HG02884 (cell line): ENCODE measurements around the gene LHFPL3.
"Not testable (repeated sequence)": the region's sequence is repeated elsewhere in the genome, so short reads cannot be mapped to it uniquely, and the experiment has no call there.

ENCODE experiments used
- ATAC-seq: cut with Tn5 transposase; IDR thresholded peaks from one replicate; pipeline ENCODE4 v1.9.1; 2021; ENCODE audit warnings: mild to moderate bottlenecking, moderate library complexity; ENCODE audit not compliant: unreplicated experiment

Gene LHFPL3

DNA sequence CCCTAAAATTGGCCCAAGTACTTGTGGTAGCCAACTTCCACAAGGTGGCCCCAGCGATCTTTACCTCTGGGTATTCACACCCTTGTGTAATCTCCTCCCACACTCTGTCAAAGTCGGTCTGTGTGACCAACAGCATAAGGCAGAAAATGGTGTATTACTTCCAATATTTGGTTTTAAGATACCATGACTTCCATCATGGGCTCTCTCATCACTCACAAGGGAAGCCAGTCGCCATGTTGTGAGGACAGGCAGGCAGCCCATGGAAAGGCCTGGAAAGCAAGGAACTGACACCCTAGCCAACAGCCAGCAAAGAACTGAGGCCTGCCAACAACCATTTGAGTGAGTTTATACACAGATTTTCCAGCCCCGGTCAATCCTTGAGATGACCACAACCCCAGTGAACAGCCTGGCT is 594.6 kb downstream of the LHFPL3 start:
- ATAC-seq: peak; percentile 97

DNA sequence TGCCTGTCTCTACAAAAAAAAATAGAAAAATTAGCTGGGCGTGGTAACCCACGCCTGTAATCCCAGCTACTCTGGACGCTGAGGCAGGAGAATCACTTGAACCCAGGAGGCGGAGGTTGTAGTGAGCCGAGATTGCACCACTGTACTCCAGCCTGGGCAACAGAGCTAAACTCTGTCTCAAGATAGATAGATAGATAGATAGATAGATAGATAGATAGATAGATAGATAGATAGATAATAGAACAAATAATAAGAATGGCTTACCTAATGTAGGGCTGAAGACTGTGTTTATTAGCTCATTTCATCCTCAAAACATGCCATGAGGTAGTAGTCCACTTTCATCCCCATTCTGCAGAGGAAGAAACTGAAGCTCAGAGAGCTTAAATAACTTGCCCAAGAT is 597.8 kb downstream of the LHFPL3 start:
- not testable (repeated sequence) for ATAC-seq

DNA sequence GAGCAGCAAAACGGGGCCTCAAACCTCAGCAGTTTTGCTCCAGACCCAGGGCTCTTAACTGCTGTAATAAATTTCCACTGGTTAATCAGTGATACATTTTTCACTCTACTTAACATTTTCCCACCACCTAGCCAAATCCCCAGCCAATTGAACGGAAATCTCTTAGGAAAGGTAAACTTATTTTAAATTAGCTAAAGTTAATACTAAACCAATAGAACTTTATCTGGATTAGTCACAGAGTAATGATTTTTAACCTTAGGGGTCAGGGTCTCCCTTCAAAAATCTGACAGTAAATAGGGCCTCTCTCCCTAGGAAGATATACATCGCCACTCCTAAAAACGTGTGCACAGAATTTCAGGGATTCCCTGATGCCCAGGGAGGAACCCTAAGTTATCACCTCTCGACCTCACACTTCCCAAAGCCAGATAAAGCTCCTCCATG is 598.2 kb downstream of the LHFPL3 start:
- ATAC-seq: no peak

DNA sequence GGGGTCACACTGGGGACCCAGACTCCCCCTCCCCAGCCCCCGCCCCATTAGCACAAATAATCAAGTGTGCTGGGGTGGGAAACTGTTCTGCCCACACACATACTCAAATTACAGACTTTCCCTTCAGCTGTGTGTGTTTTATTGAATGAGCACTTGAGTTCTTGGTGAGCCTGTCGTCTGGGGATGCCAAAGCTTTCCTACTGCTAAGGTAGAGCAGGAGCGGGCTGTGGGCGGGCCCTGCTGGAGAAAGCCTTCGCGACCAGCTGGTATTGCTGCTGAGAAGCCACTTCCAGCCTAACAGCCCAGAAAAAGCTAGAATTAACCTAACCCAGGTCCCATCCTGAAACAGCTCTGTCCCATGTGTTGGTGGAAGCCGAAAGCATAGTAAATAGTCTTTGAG is 598.7 kb downstream of the LHFPL3 start:
- no peak for ATAC-seq

DNA sequence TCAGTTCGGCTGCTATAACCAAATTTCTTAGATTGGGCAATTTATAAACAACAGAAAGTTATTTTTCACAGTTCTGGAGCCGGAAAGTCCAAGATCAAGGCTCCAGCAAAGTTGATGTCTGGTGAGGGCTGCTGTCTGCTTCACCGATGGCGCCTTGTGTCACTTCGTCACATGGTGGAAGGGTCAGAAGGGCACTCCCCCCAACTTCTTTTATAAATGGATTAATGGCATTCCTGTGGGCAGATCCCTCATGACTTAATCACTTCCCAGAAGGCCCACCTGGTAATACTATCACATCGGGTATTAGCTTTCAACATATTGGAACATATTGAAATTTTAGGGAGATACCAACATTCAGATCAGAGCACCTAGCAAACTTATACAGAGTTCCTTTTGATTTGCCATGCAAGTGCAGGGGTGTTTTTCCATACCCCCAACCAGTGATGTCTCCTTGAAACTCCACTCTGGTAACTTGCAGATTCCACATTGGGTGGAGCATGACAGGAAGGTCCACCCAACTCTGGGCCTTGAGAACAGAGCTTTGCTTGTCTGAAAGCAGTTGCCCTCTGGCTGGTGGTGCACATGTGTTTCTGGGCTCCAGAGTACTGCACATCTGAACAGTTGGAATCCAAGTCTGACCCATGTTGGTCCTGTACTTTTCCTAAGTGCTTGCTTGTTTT is 600.5 kb downstream of the LHFPL3 start:
- no peak for ATAC-seq

DNA sequence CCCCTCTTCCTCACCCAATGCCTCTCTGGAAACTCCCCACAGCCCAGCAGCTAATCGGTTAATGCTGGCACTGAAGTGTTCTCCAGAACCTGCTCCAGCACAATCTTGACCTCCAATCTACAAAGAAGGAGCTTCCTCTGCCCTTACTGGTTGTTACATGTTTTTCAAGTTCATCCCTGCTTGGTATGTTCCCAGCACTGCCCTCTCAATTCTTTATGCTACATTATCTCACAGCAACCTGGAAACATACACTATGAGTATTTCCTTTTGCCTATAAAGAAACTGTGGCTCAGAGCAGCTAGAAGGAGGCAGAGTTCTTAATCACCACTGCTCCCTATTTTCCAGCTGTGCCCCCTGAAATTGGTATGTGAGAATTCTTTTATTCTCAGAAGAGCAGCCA is 601.5 kb downstream of the LHFPL3 start:
- no peak for ATAC-seq

DNA sequence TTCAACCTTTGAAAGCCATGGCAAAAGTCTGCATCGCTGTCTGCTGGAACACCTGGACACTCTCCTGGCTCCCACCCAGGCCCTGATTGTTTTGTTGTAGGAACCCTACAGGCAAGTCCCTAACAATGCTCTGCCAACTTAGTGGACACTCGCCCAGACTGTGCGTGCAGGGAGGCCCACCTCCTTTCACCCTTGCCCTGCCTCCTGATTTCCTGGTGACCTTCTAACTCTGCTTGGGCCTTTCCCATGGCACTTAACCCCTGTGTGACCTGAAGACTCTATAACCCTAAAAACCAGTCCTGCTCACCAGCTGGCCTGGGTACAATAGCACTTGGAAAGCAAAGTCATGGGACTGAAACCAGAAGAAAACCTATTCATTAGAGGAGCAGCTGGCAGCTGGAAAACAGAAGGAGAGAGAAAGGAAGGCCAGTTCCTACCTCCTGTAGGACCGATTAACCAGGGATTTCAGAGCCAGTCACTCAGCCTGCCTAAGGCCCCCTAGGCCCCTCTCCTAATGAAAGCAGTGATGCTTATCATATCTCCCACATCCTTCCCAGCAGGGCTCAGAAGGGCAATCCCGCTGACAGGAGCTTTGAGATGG is 602.9 kb downstream of the LHFPL3 start:
- ATAC-seq: no peak

DNA sequence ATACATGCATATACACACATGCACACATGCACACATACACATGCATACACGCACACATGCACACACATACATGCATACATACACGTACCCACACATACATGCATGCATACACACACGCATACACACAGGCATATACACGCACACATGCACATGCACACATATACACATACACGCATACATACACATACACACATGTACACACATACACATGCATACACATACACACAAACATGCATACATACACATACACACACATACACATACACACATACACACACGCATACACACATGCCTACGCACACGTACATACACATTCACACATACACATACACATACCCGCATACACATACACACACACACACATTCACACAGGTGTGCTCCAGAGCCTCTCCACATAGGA is 604.6 kb downstream of the LHFPL3 start:
- ATAC-seq: no peak

DNA sequence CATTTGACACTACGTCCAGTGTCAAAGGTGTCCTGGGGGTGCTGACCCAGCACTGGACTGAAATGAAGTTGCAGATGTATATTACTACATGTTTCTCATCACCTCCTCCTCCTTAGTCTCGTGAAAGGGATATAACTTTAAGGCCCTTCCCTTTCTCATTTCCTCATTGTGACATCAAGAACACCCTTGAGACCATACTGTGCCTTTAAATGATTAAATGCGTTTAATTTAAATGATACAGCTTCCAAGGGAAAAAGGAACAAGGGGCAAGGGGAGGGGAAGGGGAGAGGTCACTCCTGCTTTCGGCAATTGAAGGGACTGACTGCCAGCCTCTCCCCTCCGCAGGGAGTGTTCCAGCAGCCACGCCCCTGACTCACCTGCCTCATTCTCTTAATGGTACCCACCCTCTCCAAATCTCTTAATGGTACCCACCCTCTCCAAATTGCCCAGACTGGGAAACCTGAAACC is 605.2 kb downstream of the LHFPL3 start:
- no peak for ATAC-seq

DNA sequence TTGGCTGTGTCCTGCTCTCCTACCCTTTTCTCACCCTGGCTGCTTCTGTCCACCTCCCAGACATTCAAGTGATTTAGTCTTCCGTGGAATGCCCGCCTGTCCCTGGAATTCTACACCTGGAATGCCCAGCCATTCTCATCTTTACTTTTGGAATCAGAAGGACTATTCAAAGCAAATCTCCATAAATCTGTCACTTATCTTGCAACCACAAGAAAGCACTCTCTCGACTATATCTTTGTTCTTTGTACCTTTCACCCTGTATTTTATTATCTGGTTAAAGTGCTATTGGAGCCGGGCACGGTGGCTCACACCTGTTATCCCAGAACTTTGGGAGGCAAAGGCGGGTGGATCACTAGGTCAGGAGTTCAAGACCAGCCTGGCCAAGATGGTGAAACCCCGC is 606.3 kb downstream of the LHFPL3 start:
- no peak for ATAC-seq

DNA sequence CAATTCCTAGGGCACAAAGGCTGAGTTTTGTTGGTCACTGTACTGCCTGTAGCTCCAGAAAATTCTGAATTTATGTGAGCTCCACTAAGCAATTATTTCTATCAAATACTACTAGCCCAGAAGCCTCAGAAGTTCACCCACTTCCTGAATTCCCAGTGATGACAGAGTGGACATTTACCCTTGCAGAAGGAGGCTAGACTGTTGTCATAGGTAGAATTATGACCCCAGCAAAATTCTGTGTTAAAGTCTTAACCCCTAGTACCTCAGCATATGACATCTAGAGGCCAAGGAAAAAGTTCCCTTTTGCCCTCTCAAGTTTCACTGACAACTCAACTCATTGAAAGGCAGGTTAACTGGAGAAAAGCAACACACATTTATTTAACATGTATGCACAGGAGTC is 606.9 kb downstream of the LHFPL3 start:
- no peak for ATAC-seq

DNA sequence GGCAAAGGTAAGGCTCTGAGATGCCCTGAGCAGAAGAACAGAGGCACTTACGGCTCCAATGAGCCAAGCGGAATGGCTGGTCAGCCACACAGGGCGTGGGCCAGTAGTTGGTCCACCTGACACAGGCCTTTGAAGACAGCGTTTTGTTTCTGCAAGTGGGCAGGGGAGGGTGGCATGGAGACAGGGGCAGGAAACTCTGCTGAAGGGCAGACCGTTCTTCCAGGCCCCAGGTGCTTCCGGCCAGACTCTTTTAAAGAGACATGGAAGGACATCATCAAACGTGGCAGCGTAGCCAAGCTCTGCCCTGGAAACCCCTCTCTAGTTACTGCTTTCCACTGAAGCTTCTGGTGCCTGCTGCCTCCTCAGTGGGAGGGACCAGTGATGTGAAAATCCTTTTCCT is 608.1 kb downstream of the LHFPL3 start:
- no peak for ATAC-seq

DNA sequence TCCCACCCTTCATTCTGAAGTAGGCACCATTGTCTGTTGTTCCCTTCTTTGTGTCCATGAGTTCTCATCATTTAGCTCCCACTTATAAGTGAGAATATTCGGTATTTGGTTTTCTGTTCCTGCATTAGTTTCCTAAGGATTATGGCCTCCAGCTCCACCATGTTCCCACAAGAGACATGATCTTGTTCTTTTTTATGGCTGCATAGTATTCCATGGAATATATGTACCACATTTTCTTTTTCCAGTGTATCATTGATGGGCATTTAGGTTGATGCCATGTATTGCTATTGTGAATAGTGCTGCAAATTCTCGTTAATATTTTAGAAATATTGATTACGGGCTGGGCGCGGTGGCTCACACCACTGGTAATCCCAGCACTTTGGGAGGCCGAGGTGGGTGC is 609.1 kb downstream of the LHFPL3 start:
- not testable (repeated sequence) for ATAC-seq

DNA sequence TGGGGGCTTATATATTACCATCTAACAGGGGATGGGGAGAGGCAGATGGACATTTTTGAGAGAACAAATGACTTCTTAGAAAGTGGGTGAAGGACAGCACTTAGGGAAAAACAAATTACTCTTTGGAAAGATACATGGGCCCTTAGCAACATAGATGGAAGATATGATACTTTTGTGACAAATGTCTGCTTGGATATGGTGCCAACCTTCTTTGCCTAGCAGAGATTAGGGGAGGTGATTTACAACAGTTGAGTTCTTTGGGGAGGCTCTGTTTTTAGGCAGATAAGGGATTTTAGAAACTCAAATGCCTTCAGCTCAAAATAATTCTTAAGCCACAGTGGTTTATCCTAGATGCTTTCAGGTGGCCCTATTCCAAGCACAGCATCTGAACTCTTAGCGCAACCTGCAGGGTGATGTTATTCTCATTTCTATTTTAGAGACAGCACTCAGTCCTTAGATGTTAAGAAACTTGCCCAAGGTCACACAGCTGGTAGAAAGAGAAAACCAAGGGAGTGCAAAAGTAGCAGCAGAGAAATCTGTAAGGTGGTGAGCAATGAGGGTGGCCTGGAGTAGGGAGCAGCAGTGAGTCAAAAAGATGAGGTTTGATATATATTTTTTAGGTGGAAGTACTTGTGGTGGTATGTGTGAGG is 610.5 kb downstream of the LHFPL3 start:
- no peak for ATAC-seq

DNA sequence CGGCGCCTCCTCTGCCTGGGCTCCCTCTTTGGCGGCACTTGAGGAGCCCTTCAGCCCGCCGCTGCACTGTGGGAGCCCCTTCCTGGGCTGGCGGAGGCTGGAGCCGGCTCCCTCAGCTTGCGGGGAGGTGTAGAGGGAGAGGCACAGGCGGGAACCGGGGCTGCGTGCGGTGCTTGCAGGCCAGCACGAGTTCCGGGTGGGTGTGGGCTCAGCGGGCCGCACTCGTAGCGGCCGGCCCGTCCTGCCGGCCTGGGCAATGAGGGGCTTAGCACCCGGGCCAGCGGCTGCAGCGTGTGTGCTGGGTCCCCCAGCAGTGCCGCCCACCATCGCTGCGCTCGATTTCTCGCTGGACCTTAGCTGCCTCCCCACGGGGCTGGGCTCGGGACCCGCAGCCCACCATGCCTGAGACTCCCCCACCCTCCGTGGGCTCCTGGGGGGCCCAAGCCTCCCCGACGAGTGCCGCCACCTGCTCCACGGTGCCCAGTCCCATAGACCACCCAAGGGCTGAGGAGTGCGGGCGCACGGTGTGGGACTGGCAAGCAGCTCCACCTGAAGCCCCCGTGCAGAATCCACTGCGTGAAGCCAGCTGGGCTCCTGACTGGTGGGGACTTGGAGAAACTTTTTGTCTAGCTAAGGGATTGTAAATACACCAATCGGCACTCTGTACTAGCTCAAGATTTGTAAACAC is 611.8 kb downstream of the LHFPL3 start:
- no peak for ATAC-seq

DNA sequence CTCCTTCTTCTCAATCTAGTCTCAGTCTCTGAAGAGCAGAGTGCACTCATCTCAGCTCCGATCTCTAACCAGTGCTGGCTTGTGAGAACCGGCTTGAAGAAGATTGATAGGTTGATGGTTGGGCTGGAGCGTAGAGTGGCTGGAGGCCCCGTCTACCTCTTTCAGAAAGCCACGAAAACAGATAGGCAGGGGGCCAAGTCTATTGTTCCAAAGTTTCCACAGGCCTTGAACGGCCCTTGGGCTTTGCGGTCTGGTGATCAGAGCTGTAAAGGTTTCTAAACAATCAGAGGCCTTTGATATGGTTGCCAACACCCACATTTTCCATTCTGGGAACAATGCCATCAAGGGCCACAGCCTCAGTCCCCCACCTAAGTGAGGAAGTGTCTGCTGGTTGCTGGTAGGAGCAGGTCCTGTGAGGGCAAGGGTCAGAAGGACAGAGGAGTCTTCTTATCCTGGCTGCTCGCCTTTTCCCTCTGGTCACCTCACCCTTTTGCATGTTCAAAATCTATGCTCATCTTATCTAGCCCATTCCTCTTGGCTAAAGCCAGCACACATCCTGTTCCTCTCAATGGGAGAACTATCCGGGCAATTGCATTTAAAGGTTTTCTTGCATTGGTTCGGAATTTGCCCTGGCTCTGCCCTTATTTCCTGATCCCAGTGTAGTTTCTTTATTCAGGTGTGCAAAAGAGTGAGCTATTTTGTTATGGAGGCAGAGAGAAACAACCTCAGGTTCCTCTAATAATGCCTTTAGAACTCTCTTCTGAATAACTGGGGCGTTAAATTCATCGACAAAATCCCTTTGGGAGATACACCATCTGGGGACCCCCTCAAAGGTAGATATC is 615.3 kb downstream of the LHFPL3 start:
- ATAC-seq: peak; percentile 43

DNA sequence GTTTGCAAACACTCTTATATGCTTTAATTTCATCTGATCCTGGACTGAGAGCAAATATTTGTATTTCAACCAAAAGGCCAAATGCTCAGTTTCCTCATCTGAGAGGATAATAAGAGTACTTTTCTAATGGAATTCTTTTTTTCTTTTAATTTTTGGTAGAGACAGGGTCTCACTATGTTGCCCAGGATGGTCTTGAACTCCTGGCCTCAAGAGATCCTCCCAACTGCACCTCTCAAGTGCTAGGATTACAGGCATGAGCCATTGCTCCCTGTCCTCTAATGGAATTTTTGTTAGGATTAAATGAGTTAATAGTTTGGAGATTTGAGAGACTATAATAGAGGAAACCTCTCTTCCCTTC is 617.2 kb downstream of the LHFPL3 start:
- ATAC-seq: no peak

DNA sequence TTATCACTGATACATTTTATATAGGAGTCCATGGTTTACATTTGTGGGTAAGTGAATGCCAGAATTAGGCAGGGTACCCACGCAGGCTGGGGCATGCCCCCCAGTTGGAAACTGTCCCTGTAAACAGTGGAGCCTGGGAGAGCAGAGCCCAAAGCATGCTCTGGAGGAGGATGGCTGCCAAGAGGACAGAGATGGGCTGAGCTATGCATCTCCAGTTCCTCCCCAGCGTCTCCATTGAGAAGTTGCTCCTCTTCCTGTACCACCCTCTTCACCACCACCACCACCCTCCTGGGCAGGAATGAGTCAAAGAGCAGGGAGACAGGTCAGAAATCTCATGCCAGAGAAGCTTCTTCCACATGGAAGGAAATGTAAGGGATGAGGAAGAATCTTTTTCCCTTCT is 617.9 kb downstream of the LHFPL3 start:
- no peak for ATAC-seq

DNA sequence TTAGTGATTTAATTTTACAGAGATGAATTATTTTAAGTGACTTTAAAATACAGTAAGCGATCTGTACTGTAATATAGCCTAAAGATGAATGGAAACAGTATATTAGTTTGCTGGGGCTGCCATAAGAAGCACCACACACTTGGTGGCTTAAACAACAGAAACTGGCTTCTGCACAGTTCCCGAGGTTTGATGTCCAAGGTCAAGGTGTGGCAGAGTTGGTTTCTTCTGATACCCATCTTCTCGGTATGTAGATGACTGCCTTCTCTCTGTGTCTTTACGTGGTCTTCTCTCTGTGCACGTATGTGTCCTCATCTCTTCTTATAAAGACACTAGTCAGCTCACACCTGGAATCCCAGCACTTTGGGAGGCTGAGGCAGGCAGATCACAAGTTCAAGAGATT is 621.6 kb downstream of the LHFPL3 start:
- no peak for ATAC-seq

DNA sequence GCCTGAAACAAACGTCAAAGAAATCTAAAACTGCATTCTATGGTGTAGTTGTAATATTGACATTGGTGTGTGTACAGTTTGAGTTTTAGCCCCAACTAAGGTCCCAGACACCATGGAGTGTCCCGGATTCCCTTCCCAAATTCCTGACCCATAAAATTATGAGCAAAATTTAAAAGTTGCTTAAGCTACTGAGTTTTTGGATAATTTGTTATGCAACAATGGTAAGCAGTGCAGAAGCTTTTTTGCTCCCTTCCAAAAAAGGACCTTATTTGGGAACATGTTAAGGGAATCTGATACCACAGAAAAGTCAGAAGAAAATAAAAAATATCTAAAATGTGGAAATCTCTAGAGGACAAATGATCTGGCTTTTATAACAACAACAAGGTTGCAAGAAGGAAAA is 622.4 kb downstream of the LHFPL3 start:
- no peak for ATAC-seq

DNA sequence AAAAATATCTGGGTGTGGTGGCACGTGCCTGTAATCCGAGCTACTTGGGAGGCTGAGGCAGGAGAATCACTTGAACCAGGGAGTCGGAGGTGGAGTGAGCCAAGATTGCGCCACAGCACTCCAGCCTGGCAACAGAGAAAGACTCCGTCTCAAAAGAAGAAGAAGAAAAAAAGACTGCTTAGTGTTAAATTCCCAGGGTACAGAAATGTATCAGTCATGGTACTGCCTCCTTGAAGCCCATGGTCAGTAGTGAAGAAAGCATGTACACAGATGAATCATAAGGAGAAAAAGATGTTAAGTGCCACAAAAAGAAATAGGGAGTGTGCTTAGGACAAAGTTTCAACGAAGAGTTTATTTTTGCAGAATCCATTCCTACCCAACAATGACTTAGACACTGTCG is 623.1 kb downstream of the LHFPL3 start:
- no peak for ATAC-seq
